ENCODE data around the gene TMEM35B.
"Not testable (repeated sequence)": the region's sequence is repeated elsewhere in the genome, so short reads cannot be mapped to it uniquely, and the experiment has no call there.

The TMEM35B gene

DNA sequence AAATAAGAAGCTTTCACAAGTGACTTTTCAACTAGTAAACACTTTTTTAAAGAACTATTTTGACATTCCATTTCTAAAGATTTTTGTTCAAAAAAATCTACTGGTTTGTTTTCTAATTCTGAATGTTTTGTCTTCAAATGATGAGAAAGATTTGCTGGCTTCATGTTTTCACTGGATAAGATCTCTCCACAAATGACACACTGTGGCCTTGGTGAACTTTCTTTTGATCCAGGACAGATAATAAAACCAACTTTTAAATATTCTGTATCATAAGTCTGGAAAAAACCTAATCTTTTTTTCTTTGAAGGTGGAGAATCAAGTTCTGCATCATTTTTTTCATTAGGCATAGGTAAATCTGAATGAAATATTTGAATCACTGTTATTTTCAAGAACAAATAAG lies 3.4 kb upstream of the TMEM35B start:
- POLR2A ChIA-PET = no interaction called here

DNA sequence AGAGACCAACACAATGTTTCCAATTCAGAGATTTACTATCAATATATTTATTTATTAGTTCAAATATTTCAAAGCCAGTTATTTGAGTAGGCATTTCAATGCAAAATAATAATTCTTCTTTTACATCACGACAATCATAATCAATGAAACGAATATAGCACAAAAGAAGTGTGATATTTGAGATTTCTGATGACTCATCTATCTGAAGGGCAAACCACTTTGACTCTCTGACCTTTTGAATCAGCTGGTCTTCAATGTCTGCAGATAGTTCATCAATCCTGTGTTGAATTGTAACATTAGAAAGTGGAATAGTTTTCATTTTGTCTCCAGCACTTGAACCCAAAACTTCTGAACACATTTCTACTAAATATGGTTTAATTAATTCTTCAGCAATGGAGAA lies 3.0 kb upstream of the TMEM35B start:
- DNase-seq (ENCODE audit: low read depth, low spot score) = no peak
- H3K4me3 ChIP-seq (ENCODE audit: low read depth, low read length) = no peak overlapping the region
- ChIA-PET CTCF (no interaction called here), POLR2A (no interaction called here)
- TF ChIP-seq, protein P1, sequence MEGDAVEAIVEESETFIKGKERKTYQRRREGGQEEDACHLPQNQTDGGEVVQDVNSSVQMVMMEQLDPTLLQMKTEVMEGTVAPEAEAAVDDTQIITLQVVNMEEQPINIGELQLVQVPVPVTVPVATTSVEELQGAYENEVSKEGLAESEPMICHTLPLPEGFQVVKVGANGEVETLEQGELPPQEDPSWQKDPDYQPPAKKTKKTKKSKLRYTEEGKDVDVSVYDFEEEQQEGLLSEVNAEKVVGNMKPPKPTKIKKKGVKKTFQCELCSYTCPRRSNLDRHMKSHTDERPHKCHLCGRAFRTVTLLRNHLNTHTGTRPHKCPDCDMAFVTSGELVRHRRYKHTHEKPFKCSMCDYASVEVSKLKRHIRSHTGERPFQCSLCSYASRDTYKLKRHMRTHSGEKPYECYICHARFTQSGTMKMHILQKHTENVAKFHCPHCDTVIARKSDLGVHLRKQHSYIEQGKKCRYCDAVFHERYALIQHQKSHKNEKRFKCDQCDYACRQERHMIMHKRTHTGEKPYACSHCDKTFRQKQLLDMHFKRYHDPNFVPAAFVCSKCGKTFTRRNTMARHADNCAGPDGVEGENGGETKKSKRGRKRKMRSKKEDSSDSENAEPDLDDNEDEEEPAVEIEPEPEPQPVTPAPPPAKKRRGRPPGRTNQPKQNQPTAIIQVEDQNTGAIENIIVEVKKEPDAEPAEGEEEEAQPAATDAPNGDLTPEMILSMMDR (IDR thresholded peaks at IDR 0.05; ENCODE audit: insufficient read depth, low read length, missing control alignments) = no peak

More for the DNA sequence above, 3.4 kb upstream of the TMEM35B start:
- no peak overlapping the region for H3K4me3 ChIP-seq (ENCODE audit: low read depth, low read length)
- CTCF ChIA-PET = no interaction called here
- no peak for DNase-seq (ENCODE audit: low read depth, low spot score)
- TF ChIP-seq, protein P1 (IDR thresholded peaks at IDR 0.05; ENCODE audit: insufficient read depth, low read length, missing control alignments) = no peak

GRCh38 chr1:34987018-34987417 lies 1.9 kb upstream of the TMEM35B start:
- CTCF ChIA-PET = interaction anchor here (1.1 to 3.0 kb wide), 2 partner anchors 97 to 134 kb away, joined by 3 to 12 read pairs; no protein-coding TSS in a partner anchor
- no peak overlapping the region for H3K4me3 ChIP-seq (ENCODE audit: low read depth, low read length)
- TF ChIP-seq, protein P1 (IDR thresholded peaks at IDR 0.05; ENCODE audit: insufficient read depth, low read length, missing control alignments) = no peak
- POLR2A ChIA-PET = interaction anchor here (0.8 kb wide), 1 partner anchor 13 kb away, joined by 3 read pairs; no protein-coding TSS in a partner anchor
- DNase-seq (ENCODE audit: low read depth, low spot score) = no peak

DNA sequence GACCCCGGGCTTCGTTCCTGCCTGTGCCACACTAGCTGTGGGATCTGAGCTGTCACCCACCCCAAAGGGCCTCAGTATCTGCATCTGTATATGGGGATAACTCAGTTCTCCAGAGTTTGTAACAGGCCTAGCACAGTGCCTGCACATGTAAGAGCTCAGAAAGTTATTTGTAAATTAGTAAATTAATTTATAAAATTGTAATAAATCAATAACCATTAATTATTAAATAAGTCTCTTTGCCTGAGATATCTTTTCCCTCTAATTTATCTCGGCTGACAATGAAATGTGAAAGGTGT lies 410 bp upstream of the TMEM35B start:
- H3K4me3 ChIP-seq (ENCODE audit: low read depth, low read length) = peak overlapping the region; percentile 77
- ChIA-PET POLR2A (interaction anchor here (0.6 to 1.7 kb wide), 4 partner anchors 14 to 208 kb away, joined by 3 to 12 read pairs (median 4); partner anchors contain the start of genes SFPQ and ZMYM6), CTCF (interaction anchor here (1.2 to 3.0 kb wide), 4 partner anchors 10 to 133 kb away, joined by 3 to 12 read pairs (median 6); no protein-coding TSS in a partner anchor)
- DNase-seq (ENCODE audit: low read depth, low spot score) = not testable (repeated sequence)

GRCh38 chr1:34984435-34984792 lies 733 bp downstream of the TMEM35B start:
- POLR2A ChIA-PET = interaction anchor here (0.7 to 1.7 kb wide), 5 partner anchors 9 to 205 kb away, joined by 3 to 12 read pairs (median 4); partner anchors contain the start of gene ZMYM6
- DNase-seq (ENCODE audit: low read depth, low spot score) = no peak
- CTCF ChIA-PET = interaction anchor here (1.1 to 3.0 kb wide), 7 partner anchors 9 to 132 kb away, joined by 3 to 12 read pairs (median 6); partner anchors contain the start of gene SMIM12
- H3K4me3 ChIP-seq (ENCODE audit: low read depth, low read length) = peak overlapping the region; percentile 77
- TF ChIP-seq, protein P1 (IDR thresholded peaks at IDR 0.05; ENCODE audit: insufficient read depth, low read length, missing control alignments) = no peak

GRCh38 chr1:34983700-34984355 lies 1.3 kb downstream of the TMEM35B start:
- H3K4me3 ChIP-seq (ENCODE audit: low read depth, low read length) = peak overlapping the region; percentile 77
- ChIA-PET CTCF (interaction anchor here (1.1 to 3.0 kb wide), 7 partner anchors 8 to 131 kb away, joined by 3 to 12 read pairs (median 5); partner anchors contain the start of gene SMIM12), POLR2A (interaction anchor here (0.7 to 1.5 kb wide), 3 partner anchors 9 to 206 kb away, joined by 3 to 9 read pairs (median 3); no protein-coding TSS in a partner anchor)
- no peak for DNase-seq (ENCODE audit: low read depth, low spot score)
- TF ChIP-seq, protein P1 (IDR thresholded peaks at IDR 0.05; ENCODE audit: insufficient read depth, low read length, missing control alignments) = no peak

All from AG04449 (cell line).